GM19463 (cell line): ENCODE data around the gene PNMT.

Source experiments
- ATAC-seq: cut with Tn5 transposase; IDR thresholded peaks from one replicate; pipeline ENCODE4 v1.9.1; 2021; ENCODE audit warnings: mild to moderate bottlenecking, moderate library complexity; ENCODE audit not compliant: unreplicated experiment

The PNMT gene

GRCh38 chr17:39666601-39667261, 1.5 kb upstream of the PNMT start:
- ATAC-seq, result no peak

DNA sequence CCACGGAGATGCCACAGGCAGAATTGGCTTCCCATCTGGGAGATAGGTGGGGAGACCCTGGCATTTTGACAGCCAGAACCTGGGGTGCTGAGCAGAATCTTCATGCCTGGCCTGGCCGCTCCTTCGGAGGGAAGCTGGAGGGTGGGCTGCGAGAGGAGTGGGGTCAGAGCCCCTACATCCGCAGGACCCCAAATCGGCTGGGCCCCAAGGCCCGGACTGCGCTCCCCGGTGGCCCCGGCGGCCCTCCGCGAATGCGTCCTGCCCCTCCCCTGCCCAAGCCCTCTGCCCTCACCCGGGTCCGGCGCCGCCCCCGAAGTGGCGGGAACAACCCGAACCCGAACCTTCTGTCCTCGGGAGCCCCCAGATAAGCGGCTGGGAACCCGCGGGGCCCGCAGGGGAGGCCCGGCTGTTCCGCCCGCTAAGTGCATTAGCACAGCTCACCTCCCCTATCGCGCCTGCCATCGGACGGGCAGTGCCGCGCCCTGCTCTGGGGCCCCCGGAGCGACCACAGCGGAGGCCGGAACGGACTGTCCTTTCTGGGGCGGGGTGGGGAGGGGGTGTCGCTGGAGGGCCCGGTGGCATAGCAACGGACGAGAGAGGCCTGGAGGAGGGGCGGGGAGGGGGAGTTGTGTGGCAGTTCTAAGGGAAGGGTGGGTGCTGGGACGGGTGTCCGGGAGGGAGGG, 850 bp upstream of the PNMT start:
- ATAC-seq, result no peak

DNA sequence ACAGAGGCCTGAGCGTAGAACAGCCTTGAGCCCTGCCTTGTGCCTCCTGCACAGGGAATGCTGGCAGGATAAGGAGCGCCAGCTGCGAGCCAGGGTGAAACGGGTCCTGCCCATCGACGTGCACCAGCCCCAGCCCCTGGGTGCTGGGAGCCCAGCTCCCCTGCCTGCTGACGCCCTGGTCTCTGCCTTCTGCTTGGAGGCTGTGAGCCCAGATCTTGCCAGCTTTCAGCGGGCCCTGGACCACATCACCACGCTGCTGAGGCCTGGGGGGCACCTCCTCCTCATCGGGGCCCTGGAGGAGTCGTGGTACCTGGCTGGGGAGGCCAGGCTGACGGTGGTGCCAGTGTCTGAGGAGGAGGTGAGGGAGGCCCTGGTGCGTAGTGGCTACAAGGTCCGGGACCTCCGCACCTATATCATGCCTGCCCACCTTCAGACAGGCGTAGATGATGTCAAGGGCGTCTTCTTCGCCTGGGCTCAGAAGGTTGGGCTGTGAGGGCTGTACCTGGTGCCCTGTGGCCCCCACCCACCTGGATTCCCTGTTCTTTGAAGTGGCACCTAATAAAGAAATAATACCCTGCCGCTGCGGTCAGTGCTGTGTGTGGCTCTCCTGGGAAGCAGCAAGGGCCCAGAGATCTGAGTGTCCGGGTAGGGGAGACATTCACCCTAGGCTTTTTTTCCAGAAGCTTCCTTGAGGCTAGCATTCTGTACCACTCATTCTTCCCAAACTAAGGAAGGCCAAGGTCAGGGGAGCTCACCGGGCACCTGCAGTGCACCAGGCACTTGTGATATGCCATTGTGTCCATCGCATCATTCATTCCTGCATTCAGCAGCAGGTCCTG, 1.9 kb downstream of the PNMT start:
- no peak for ATAC-seq

DNA sequence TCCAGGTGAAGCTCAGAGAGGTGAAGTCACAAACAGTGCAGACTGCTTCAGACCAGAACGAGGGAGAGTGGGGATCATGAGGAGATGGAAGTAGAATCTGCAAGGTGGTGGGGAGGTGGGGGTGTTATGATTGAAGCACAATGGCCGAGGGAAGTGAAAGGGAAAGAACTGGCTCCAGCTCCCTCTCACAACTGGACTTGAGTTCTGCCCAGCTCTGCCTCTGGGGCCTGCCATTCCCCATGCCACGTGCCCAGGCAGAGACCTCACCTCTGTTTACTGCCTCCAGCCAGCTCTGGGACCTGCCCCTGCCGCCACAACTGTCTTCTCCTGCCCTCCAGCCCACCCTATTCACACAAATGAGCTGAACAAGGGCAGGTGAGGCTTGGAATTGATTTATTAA, 2.5 kb downstream of the PNMT start:
- ATAC-seq, result no peak

DNA sequence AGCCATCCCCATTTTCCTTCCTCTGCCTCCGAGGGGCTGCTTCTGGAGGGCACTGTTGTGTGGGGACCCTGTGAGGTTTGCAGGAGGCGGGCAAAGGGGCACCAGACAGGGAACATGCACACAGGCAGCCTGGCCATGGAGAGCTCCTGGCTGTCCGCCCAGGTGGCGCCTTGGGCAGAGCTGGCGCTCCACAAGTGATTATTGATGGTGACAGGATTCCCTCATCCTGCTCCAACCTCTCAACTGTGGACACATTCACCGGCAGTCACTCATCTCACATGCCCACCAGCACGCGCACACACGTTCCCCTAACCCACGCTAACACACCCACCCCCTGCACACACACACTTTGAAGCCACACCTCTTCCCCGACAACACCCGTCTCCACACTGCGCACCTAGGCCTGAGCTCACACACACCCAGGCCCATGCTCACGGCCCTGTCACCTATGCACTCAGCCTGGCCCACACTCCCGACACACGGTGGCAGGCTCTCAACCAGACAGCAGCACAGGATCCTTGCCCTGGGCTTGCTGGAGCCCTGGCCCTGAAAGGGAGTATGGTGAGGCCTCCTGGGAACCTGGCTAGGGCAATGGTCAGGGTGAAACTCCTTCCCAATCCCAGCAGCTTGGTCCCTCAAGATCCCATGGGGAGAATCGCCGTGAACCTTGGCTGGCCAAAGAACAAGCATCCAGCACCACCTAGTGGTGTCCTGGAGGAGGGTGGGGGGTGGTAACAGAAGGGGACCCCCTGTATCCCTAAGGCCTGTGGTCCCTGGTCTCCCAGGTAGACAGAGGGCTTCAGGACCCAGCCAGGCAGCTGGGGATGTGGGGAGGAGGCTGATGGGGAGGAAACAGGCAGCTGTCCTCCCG, 3.6 kb downstream of the PNMT start:
- no peak for ATAC-seq

DNA sequence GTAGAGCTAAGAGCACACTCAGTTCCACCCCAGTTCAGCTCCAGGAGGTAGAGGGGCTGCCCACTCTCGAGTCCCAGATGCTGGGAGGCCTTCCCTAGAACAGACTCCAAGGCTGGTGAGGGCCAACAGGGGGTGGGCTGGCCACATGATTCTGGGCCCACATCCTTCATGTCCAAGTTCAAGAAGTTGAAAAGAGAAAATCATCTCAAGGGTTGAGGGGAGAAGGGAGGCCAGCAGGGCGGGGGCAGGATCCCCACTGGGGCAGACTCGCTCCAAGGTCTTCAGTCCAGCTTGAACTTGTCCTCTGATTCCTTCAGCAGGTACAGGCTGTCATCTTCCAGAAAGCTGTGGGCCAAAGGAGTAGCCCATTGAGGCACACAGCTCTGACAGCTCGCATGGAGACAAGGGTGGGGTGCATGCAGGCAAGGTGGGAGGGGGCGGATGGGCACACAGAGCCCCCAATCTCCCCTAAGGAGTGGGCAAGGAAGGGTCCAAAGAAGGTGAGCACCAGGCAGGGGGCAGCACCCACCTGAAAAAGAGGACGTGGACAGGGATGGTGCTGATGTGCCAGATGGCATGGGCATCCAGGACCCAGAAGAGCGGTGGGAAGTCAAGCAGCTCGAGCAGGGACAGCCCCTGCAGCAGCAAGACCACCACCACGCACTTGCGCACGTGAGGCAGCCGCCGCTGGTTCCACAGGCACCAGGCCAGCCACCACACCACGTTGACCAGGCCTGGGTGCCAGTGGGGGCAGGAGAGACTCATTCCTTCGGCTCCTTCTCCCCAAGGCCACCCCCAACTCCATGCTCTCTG, 4.5 kb downstream of the PNMT start:
- no peak for ATAC-seq

DNA sequence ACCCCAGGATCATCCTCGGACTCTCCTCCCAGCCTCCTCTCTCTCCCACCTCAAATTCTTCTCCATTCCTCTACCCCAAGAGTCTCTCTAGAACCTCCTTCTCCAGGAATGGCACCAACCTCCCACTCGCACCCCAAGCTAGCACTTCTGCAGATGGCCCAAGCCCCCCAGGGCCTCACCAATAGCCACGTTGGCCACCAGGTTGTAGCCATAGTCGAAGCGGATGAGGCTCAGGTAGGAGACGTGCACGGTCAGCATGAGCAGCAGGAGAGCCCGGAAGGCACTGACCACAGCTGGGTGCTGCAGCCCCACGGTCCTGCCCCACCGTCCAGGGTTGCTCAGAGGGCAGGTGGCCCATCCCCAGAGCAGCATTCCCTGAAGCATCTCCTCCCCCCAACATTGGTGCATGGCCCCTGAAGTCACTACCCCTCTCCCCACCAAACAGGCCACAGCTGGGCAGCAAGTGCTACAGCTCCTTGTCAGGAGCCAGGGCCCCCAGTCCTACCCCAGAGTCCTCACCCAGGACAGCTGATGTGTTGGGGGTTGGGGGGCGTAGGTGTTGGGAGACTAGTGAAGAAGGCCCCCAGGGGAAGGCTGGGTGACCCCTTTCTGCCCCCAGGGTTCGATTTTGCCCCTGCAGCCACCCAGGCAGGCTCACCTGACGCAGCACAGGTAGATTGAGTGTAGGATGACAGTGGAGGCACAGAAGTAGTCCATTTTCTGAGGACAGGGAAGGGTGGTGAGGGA, 5.3 kb downstream of the PNMT start:
- ATAC-seq, result no peak

DNA sequence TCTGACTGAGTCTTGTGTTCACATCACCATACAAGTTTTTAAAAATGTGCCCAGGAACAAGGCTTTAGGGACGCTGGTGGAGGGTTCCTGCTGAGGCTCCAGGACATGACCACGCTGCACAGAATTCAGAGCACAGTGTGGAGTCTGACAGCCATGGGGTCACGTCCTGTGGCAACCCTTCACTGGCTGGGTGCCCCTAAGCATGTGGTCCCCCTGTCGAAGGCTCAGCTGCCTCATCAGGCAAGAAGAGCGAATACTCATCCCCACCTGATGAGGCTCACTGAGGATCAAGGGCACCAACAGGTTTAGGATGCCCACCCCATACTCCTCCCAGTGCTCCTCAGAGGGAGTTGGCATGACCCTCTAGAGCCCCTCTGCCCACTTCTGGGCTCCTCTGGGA, 5.9 kb downstream of the PNMT start:
- ATAC-seq, result no peak

DNA sequence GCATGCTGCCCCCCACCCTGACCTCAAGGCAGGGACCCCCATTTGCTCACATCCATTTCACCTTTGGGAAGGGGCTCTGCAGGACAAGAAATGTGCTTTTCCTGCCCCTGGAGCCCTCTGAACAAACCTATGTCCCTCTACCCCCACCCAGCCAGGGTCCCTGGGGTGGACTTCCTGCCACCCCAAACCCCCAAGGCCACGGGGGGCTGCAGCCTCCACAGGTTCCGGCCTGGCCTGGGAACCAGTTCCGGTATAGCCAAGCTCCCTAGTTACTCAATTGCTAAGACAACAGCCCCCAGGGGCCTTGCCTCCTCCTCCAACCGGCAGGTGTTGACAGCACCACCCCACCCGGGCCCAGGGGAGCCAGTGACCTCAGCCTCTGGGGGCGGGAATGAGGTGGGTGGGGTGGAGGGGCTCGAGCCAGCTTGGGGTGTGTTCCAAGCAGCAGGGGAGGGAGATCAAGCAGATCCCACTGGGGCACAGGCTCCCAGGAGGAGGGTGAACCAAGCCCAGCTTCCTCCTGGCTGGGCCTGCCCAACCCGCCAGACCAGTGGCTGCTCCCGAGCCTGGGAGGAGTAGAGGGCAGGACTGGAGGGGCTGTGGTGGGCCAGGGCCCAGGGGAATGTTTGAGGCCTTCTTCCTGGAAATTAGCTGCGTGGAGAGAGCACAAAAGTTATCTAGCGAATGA, 6.6 kb downstream of the PNMT start:
- ATAC-seq, result peak; percentile 59

GRCh38 chr17:39675390-39676082, 7.3 kb downstream of the PNMT start:
- ATAC-seq, result no peak

GRCh38 chr17:39676198-39676819, 8.1 kb downstream of the PNMT start:
- ATAC-seq, result peak; percentile 52

DNA sequence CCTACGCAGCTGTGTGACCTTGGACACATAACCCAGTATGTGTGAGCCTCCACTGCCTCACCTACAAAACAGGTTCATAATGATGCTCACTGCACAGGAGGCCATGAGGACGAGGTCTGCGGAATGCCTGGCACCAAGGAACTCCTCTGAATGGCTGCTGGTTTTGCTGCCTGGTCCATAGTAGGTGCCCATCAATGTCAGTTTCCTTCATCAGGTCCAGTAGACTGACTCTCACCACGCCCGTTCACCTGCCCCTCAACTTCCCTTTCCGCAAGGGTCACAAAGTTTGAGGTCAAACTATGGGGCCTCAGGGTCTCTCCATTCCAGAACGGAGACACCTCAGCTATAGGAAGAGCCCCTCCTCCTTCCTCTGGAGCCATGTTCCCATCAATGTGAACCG, 8.8 kb downstream of the PNMT start:
- no peak for ATAC-seq

GRCh38 chr17:39677542-39678339, 9.5 kb downstream of the PNMT start:
- no peak for ATAC-seq

GRCh38 chr17:39678340-39679116, 10.3 kb downstream of the PNMT start:
- no peak for ATAC-seq

GRCh38 chr17:39679521-39680192, 11.4 kb downstream of the PNMT start:
- no peak for ATAC-seq
